Measurements from ENCODE around the gene USP10. TPM values are rescaled to one million over a fixed set of nuclear protein-coding genes. Genes with fewer than 3 reads are reported as not detected.

The USP10 gene
- total RNA-seq, 2 experiments from 2014 or later = 86.5 to 99.0 TPM

DNA sequence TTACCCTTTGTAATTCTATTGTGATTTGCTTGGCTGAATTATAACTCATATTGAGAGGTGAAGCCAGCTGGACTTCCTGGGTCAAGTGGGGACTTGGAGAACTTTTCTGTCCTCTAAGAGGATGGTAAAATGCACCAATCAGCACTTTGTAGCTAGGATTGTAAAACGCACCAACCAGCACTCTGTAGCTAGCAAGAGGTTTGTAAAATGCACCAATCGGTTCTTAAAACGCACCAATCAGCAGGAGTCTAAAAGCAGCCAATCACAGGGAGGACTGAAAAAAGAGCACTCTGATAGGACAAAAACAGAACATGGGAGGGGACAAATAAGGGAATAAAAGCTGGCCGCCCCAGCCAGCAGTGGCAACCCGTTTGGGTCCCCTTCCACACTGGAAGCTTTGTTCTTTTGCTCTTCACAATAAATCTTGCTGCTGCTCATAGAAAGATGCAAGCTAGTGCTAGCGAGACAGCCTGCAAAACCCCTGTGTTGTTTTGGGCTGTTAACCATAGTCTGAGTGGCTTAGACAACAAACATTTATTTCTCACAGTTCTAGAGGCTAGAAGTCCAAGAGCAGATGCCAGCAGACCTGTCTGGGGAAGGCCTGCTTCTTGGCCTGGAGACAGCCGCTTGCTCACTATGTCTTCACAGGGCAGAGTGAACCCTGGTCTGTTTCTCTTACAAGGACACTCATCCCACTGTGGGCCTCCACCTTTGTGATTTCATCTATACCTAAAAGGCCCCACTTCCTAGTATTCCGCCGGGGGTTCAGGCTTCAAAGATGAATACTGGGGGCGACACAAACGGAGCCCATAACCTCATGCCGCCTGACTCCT lies 81.0 kb downstream of the USP10 start:
- Mint-ChIP-seq H3K36me3 (ENCODE audit: low read depth) (peaks cover 24% of the 10 kb centered on the region), H3K4me3 (no peak overlapping the region), H3K27me3 (no peaks in the 10 kb centered on the region), H3K4me1 (no peaks in the 10 kb centered on the region), H3K9me3 (no peaks in the 10 kb centered on the region), H3K27ac (no peak overlapping the region)
- ChIA-PET POLR2A (no interaction called here), CTCF (no interaction called here)
- no peak for DNase-seq

DNA sequence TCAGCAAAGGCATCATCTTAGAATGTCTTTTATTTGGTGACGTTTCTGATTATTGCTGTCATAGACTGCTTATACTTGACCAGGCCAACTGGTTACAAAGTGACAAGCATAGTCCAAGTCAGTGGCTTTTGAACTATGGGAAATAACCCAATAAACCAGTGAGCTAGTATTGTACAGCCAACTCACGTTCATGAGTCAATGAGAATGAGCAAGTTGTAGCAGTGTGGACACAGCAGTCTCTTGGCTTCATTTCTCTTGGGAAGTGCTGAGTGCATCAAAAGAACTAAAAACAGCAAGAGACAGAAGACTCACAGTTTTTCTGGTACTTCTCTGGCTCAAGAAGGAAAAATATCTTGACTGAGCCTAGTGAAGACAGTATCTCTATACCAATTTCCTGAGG lies 83.0 kb downstream of the USP10 start:
- POLR2A ChIA-PET = no interaction called here
- CTCF ChIA-PET = no interaction called here
- Mint-ChIP-seq H3K36me3 (ENCODE audit: low read depth) (peaks cover 22% of the 10 kb centered on the region), H3K4me3 (no peak overlapping the region), H3K27ac (no peak overlapping the region), H3K9me3 (no peaks in the 10 kb centered on the region), H3K4me1 (no peaks in the 10 kb centered on the region), H3K27me3 (no peaks in the 10 kb centered on the region)
- no peak for DNase-seq

DNA sequence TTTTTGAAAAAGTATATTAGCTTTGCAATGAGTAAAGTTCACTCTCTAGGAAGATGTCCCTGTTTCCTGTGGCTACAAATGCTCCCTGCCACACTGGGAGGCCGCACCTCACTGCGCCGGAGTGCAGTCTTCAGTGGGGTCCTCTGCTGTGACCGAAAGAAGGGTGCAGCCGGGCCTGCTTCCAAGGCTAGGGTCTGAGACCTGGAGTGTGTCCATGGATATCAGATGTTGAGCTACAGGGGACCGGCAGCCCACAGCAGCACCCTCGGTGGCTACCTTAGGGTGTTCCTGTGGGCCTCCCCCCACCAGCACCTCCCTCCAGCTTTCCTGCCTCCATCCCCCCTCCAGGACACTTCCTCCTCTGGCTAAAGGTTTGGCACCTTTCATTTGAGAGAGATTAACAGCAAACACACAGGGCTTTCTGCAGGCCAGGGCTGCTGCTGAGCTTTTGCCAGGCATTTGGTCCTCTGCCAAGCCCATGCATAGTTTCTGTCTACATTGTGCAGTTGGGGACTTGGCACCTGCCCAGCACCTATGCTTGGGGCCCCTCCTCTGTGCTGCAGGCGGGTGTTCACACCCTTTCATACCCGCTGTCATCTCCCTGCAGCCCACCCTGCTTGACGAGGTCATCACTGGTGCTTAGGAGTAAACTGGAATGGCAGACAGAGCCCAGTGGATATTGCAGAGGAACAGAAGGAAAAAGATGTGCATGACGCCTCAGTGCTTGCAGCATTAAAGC lies 86.2 kb downstream of the USP10 start:
- POLR2A ChIA-PET = no interaction called here

DNA sequence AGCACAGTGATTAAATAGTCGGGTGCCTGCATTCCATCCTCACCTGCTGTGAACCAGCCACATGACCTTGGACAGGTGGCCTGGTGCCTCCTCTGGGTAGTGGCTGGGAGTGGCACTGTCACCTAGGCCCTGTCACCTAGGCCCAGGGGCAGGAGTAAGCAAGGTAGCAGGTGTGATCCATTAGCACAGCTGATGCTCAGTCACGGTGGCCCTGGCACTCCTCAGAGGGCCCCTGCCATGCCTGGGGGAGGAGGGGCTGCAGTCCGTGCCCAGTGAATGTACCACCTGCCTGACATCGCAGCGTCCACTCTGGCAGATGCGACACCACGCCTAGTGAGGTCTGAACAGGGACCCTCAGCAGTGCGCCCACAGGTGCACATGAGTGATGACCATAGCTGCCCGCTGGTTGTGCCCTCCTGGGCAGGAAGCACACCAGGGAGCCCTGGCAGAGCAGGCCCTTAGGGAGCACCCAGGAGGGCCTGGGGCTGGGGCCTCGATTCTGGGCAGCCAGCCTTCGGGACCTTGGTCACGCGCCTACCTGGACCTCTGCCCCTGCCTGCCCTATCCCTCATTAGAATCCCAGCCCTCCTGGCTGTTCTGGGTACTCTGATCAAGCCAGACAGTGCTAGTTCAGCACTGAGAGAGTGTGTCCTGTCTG lies 86.9 kb downstream of the USP10 start:
- H3K36me3 Mint-ChIP-seq (ENCODE audit: low read depth) = no peaks in the 10 kb centered on the region
- no peak for DNase-seq
- POLR2A ChIA-PET = no interaction called here
- no peak overlapping the region for H3K4me3 Mint-ChIP-seq
- no peaks in the 10 kb centered on the region for H3K4me1 Mint-ChIP-seq
- no peak overlapping the region for H3K27ac Mint-ChIP-seq
- CTCF ChIA-PET = interaction anchor here (0.8 to 1.3 kb wide), 2 partner anchors 95 to 166 kb away, joined by 3 read pairs; no protein-coding TSS in a partner anchor
- H3K27me3 Mint-ChIP-seq = no peaks in the 10 kb centered on the region
- no peaks in the 10 kb centered on the region for H3K9me3 Mint-ChIP-seq

More for the DNA sequence above, 86.2 kb downstream of the USP10 start:
- no peak overlapping the region for H3K27ac Mint-ChIP-seq
- no peak for DNase-seq
- CTCF ChIA-PET = interaction anchor here (1.3 kb wide), 1 partner anchor 13 kb away, joined by 3 read pairs; no protein-coding TSS in a partner anchor
- no peaks in the 10 kb centered on the region for H3K9me3 Mint-ChIP-seq
- no peak overlapping the region for H3K4me3 Mint-ChIP-seq
- H3K4me1 Mint-ChIP-seq = no peaks in the 10 kb centered on the region
- no peaks in the 10 kb centered on the region for H3K36me3 Mint-ChIP-seq (ENCODE audit: low read depth)
- no peaks in the 10 kb centered on the region for H3K27me3 Mint-ChIP-seq

DNA sequence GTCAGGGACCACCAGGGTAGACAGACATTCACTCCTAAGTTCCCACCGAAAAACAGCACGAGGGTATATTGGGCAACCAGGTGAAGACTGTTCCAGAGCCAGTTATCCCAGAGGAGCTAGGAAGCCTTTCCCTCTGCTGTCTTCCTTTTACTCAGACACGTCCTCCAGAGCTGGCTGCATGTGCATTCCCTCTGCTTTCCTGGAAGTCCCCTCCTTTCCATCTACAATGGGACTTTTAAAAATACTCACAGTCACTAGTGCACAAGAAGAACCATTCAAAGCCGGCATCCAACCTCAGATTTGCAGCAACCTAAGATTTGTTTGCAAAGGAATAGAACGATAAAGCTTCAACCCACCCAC lies 87.4 kb downstream of the USP10 start:
- CTCF ChIA-PET = interaction anchor here (0.8 to 1.3 kb wide), 2 partner anchors 94 to 165 kb away, joined by 3 read pairs; no protein-coding TSS in a partner anchor
- POLR2A ChIA-PET = no interaction called here
- no peaks in the 10 kb centered on the region for H3K4me1 Mint-ChIP-seq
- H3K4me3 Mint-ChIP-seq = no peak overlapping the region
- no peaks in the 10 kb centered on the region for H3K36me3 Mint-ChIP-seq (ENCODE audit: low read depth)
- DNase-seq = no peak
- H3K27ac Mint-ChIP-seq = no peak overlapping the region
- no peaks in the 10 kb centered on the region for H3K9me3 Mint-ChIP-seq
- no peaks in the 10 kb centered on the region for H3K27me3 Mint-ChIP-seq

DNA sequence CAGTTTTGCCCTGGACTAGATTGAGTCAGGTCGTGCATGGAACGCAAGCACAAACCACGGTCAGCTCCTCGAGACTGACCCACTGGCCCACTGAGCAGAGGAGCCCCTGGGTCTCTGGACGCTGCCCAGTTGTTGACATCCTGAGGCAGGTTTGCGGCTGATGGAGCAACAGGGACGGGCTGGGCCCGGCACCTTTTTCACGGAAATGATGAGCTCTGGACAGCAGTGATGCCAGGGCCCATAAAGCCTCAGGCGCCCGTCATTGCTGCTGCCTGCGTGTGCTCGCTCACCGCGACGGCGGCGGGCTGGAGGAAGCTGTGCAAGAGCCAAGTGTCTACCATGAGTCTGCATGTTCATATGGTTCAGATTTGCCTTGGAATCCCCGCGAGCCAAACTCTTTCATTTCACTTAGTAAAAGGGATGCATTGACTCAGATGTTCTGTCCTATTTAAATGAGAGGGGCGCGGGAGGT lies 89.2 kb downstream of the USP10 start:
- H3K27ac Mint-ChIP-seq = no peak overlapping the region
- H3K4me1 Mint-ChIP-seq = no peaks in the 10 kb centered on the region
- ChIA-PET POLR2A (interaction anchor here (0.5 kb wide), 1 partner anchor 9 kb away, joined by 3 read pairs; no protein-coding TSS in a partner anchor), CTCF (interaction anchor here (0.6 to 1.5 kb wide), 2 partner anchors 18 to 556 kb away, joined by 3 to 4 read pairs; no protein-coding TSS in a partner anchor)
- H3K9me3 Mint-ChIP-seq = no peaks in the 10 kb centered on the region
- no peaks in the 10 kb centered on the region for H3K36me3 Mint-ChIP-seq (ENCODE audit: low read depth)
- no peak for DNase-seq
- no peak overlapping the region for H3K4me3 Mint-ChIP-seq
- H3K27me3 Mint-ChIP-seq = no peaks in the 10 kb centered on the region

DNA sequence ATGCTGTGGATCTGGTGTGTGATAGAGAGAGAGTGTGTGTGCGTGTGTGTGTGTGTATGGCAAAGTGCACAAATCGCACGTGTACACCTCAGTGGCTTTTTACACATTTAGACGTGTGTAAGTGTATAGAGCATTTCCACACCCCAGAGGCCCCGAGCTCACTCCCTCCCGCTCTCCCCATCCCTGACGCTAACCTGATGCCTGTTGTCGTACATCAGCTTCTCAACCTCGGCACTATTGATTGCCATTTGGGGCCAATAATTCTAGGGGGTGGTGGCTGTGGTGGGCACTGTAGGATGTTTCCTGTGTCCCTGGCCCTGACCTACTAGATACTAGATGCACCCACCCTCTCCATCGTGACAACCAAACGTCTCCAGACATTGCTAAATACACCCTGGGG lies 89.6 kb downstream of the USP10 start:
- CTCF ChIA-PET = interaction anchor here (0.6 to 1.5 kb wide), 2 partner anchors 18 to 557 kb away, joined by 3 to 4 read pairs; no protein-coding TSS in a partner anchor
- no peak for DNase-seq
- Mint-ChIP-seq H3K36me3 (ENCODE audit: low read depth) (no peaks in the 10 kb centered on the region), H3K4me1 (no peaks in the 10 kb centered on the region), H3K9me3 (no peaks in the 10 kb centered on the region), H3K27ac (no peak overlapping the region), H3K4me3 (no peak overlapping the region), H3K27me3 (no peaks in the 10 kb centered on the region)
- POLR2A ChIA-PET = interaction anchor here (0.5 kb wide), 1 partner anchor 8 kb away, joined by 3 read pairs; no protein-coding TSS in a partner anchor

DNA sequence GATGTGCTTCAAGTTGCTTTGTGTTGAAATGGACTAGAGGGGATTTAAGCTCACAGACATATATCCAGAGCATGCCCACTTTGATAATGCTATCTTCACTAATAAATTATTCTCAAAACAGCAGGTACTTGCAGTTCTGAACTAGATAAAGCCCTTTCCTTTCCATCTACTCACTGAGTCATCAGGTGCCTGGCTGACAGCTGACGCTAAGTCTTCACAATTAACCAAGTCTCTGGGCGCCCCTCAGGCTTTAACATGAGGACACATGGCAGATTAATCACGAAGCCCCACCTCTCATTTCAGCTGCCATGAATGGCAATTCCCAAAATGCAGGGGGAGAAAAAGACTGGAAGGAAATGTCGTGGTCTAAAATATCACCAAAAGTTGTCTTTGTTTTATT lies 90.5 kb downstream of the USP10 start:
- Mint-ChIP-seq H3K36me3 (ENCODE audit: low read depth) (no peaks in the 10 kb centered on the region), H3K9me3 (no peaks in the 10 kb centered on the region), H3K4me1 (no peaks in the 10 kb centered on the region), H3K27ac (no peak overlapping the region), H3K4me3 (no peak overlapping the region), H3K27me3 (no peaks in the 10 kb centered on the region)
- no peak for DNase-seq
- ChIA-PET POLR2A (no interaction called here), CTCF (interaction anchor here (1.5 kb wide), 1 partner anchor 19 kb away, joined by 3 read pairs; no protein-coding TSS in a partner anchor)

DNA sequence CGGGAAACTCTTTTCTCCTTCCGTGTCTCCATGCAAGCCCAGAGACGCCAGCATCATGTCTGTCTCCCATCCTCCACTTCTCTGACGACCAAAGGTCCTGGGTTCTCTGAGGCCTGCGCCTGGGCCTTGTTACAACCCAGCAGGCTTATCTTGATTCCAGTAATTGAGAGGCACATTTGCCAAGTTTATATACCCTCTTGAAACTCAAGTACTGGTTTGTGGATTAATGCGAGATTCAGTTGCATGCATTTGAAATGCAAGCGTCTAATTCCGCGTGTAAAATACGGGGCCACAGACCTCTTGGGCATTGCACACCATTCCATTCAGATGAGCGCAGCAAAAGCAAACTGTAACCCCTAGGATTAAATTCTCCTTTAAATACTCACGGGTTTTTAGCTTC lies 91.3 kb downstream of the USP10 start:
- no peaks in the 10 kb centered on the region for H3K36me3 Mint-ChIP-seq (ENCODE audit: low read depth)
- ChIA-PET CTCF (no interaction called here), POLR2A (no interaction called here)
- H3K27ac Mint-ChIP-seq = no peak overlapping the region
- H3K27me3 Mint-ChIP-seq = no peaks in the 10 kb centered on the region
- H3K4me3 Mint-ChIP-seq = no peak overlapping the region
- no peak for DNase-seq
- no peaks in the 10 kb centered on the region for H3K9me3 Mint-ChIP-seq
- H3K4me1 Mint-ChIP-seq = no peaks in the 10 kb centered on the region

DNA sequence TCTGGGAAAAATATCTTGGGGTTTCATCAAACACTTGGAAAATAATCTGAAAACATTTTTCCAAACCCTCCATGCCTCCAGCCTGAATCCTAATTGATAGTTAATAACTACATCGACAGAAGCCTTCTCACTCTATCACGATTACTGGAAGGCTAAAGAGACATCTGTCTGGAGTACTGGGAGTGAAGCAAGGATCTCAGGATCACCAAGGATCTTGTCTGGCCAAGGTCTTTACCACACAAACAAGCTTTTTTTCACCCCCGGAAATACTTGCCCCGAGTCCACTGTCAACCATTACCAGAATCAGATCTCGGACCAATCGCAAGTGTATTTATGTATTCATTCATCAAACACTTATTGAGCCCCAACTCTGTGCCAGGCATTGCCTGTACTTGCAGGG lies 91.7 kb downstream of the USP10 start:
- Mint-ChIP-seq H3K9me3 (no peaks in the 10 kb centered on the region), H3K4me3 (no peak overlapping the region), H3K4me1 (no peaks in the 10 kb centered on the region), H3K27ac (no peak overlapping the region), H3K36me3 (ENCODE audit: low read depth) (no peaks in the 10 kb centered on the region), H3K27me3 (no peaks in the 10 kb centered on the region)
- ChIA-PET POLR2A (no interaction called here), CTCF (interaction anchor here (0.9 to 1.3 kb wide), 2 partner anchors 30 to 32 kb away, joined by 3 read pairs; no protein-coding TSS in a partner anchor)
- no peak for DNase-seq

DNA sequence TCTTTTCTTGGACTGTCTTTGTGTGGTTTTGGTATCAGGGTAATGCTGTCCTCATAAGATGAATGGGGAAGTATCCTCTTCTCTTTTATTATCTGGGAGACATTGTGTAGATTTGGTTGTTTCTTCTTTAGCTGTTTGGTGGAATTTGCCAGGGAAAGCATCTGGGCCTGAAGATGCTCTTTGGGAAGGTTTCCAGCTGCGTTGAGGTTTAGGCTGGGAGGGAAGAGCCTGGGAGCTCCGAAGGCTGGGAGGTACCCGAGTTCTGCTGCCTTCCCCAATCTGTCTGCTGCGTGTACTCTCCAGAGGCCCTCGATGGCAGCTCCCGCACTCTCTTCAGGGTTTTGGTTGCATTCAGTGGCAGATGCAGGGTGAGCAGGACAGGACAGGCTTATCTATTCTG lies 94.4 kb downstream of the USP10 start:
- Mint-ChIP-seq H3K4me1 (no peaks in the 10 kb centered on the region), H3K4me3 (no peak overlapping the region), H3K36me3 (ENCODE audit: low read depth) (no peaks in the 10 kb centered on the region), H3K27me3 (no peaks in the 10 kb centered on the region), H3K27ac (no peak overlapping the region), H3K9me3 (no peaks in the 10 kb centered on the region)
- ChIA-PET CTCF (interaction anchor here (1.6 kb wide), 1 partner anchor 21 kb away, joined by 4 read pairs; no protein-coding TSS in a partner anchor), POLR2A (no interaction called here)
- no peak for DNase-seq

DNA sequence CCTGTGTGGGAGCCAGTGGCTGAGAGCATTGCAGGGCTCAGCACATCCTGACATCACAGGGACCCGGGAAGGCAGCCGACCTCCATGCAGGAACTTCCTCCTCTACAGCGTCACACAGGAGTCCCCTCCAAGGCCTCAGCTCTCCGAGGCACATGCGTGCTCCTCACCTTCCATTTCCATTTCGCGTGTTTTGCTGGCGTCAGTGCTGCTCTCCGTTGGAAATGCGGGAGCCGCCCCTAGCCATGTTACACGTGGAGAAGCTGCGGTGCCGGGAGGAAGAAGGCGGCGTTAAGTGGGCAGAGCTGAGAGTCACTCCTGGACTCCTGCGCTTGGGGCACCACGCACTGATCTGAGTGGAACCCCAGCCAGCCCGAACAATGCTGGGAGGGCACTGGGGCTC lies 94.8 kb downstream of the USP10 start:
- Mint-ChIP-seq H3K4me1 (no peaks in the 10 kb centered on the region), H3K36me3 (ENCODE audit: low read depth) (no peaks in the 10 kb centered on the region), H3K9me3 (no peaks in the 10 kb centered on the region), H3K27ac (no peak overlapping the region), H3K27me3 (no peaks in the 10 kb centered on the region), H3K4me3 (no peak overlapping the region)
- CTCF ChIA-PET = interaction anchor here (0.5 kb wide), 1 partner anchor 23 kb away, joined by 3 read pairs; no protein-coding TSS in a partner anchor
- no peak for DNase-seq
- POLR2A ChIA-PET = no interaction called here
